Left ventricle myocardium inferior (tissue), 1 donor: Measurements from ENCODE around the gene CCDC33. TPM values are rescaled to one million over a fixed set of nuclear protein-coding genes. Genes with fewer than 3 reads are reported as not detected.

ENCODE experiments used
- DNase-seq: peaks from one replicate; pipeline ENCODE4 v3.0.0-alpha.2; 2020
- H3K27ac ChIP-seq: fragments of 200-600 bp; replicated peaks from 2 replicates; pipeline ENCODE4 v1.8.0; 2021
- H3K27me3 ChIP-seq: fragments of 200-600 bp; 2 replicates; pipeline ENCODE4 v1.8.0; 2021; ENCODE audit warnings: low read depth
- H3K36me3 ChIP-seq: fragments of 200-600 bp; 2 replicates; pipeline ENCODE4 v1.8.0; 2021
- H3K4me1 ChIP-seq: fragments of 200-600 bp; 2 replicates; pipeline ENCODE4 v1.8.0; 2021
- H3K4me3 ChIP-seq: fragments of 200-600 bp; 2 replicates; pipeline ENCODE4 v1.8.0; 2021; ENCODE audit warnings: mild to moderate bottlenecking, moderate library complexity
- H3K9me3 ChIP-seq: fragments of 200-600 bp; replicated peaks from 2 replicates; pipeline ENCODE4 v1.8.0; 2021
- intact Hi-C: fragments of 100-400 bp; cut with micrococcal nuclease; formaldehyde crosslinking; loops from one replicate; pipeline ENCODE4 v1.11.0; 2022
- total RNA-seq: library from RNA; stranded (reverse); fragmentation: NEBNext Ultra II Directional; extraction: Animal tissue kit (Norgen Biotek cat#: 25700); gene quantifications from one replicate; pipeline ENCODE4 v1.2.1, GENCODE V29; 2021
- TF ChIP-seq, protein P1 (sequence below): fragments of 200-600 bp; IDR thresholded peaks from 2 replicates; pipeline ENCODE4 v1.8.0; 2021; ENCODE audit warnings: antibody characterized with exemption, mild to moderate bottlenecking, borderline replicate concordance
- donor health status: DM: no; HTN: yes; CAD: no; lungs with severe emphysema.

Gene CCDC33
- total RNA-seq, 1 donor from 2014 or later: 0.11 TPM

DNA sequence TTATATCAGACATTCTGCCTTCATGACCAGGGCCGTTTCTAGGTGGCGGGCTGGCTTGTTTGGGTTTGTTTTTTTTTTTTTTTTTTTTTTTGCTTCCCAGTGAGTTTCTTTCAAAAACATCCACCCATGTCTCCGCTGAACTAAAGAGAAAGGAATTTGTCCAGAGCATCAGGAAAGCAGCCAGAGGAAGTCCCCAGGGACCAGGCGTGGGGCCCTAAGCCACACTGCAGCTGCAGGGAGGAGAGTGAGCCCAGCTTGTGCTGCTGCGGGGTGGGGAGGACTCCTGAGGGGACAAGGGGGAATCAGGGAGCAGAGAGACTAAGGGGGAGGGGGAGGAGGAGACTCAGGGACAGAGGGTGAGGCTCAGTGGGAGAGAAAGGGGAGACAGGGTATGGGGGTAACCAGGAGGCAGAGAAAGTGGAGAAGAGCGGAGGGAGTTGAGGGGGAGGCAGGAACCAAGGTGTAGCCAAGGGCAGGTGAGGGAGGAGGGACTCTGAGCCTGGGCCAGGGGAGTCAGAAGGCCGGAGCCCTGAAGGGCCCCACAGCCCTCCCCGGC lies 81.8 kb downstream of the CCDC33 start:
- Histone ChIP-seq H3K36me3 (no peaks in the 10 kb centered on the region), H3K4me1 (peaks cover 61% of the 10 kb centered on the region), H3K4me3 (peak overlapping the region; percentile 27), H3K27ac (peak overlapping the region; percentile 86), H3K27me3 (peaks cover 4% of the 10 kb centered on the region), H3K9me3 (no peaks in the 10 kb centered on the region)
- TF ChIP-seq, protein P1, sequence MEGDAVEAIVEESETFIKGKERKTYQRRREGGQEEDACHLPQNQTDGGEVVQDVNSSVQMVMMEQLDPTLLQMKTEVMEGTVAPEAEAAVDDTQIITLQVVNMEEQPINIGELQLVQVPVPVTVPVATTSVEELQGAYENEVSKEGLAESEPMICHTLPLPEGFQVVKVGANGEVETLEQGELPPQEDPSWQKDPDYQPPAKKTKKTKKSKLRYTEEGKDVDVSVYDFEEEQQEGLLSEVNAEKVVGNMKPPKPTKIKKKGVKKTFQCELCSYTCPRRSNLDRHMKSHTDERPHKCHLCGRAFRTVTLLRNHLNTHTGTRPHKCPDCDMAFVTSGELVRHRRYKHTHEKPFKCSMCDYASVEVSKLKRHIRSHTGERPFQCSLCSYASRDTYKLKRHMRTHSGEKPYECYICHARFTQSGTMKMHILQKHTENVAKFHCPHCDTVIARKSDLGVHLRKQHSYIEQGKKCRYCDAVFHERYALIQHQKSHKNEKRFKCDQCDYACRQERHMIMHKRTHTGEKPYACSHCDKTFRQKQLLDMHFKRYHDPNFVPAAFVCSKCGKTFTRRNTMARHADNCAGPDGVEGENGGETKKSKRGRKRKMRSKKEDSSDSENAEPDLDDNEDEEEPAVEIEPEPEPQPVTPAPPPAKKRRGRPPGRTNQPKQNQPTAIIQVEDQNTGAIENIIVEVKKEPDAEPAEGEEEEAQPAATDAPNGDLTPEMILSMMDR: no peak
- DNase-seq: peak; percentile 92
- intact Hi-C loops: no loop called here

DNA sequence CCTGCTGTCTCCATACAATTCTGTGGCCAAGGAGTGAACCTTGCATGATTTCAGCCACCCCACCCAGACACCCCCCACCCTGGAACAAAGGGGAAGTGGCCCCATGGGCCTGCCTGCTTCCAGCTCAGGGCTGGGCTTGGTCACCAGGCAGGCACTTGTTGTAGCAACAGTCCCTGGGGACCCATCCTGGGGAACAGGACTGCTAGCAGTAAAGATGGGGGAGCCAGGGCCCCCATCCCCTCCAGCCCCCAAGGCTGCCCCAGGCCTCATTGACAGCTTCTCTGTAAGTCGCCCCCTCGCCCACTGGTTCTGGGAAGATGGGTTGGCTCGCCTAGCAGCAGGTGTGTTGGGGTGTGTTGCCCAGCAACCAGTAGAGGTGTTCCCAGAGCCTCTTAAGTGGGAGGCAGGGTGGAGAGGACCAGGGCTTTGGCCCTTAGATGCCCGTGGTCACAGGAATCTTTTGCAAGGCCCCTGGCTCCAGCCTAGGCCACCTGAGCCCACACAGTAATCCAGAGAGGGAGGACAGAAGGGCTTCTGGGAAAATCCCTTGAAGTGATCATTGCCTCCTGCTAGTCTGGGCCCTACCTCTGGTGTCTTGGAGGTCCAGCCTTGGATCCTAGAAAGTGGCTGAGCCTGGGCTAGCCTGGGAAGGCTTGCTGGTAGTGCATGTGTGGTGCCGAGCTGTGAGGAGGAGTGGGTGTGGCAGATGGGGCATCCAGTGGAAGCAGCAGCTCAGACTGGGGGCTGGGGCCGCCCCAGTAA lies 82.4 kb downstream of the CCDC33 start:
- H3K9me3 ChIP-seq: no peaks in the 10 kb centered on the region
- TF ChIP-seq, protein P1: no peak
- intact Hi-C loops: no loop called here
- peaks cover 4% of the 10 kb centered on the region for H3K27me3 ChIP-seq
- peaks cover 61% of the 10 kb centered on the region for H3K4me1 ChIP-seq
- H3K4me3 ChIP-seq: peak overlapping the region; percentile 27
- peak; percentile 54 for DNase-seq
- H3K36me3 ChIP-seq: no peaks in the 10 kb centered on the region
- H3K27ac ChIP-seq: peak overlapping the region; percentile 86

DNA sequence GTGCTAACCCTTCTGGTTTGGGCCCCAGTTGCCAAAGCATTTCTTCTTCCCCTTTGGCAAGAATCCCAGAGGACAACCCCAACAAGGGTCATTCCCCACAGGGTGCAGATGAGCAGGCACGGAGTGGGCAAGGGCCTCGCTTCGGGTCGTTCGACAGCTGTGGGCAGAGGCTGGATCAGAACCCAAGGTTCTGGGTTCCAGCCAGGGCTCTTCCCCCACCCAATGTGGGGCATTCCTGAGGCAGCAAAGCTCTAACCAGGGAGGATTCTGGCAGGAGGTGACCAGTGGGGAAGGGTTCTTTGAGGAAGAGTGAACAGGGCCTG lies 83.0 kb downstream of the CCDC33 start:
- intact Hi-C loops: no loop called here
- Histone ChIP-seq H3K36me3 (no peaks in the 10 kb centered on the region), H3K27ac (peak overlapping the region; percentile 86), H3K27me3 (peaks cover 3% of the 10 kb centered on the region), H3K9me3 (no peaks in the 10 kb centered on the region), H3K4me1 (peaks cover 61% of the 10 kb centered on the region), H3K4me3 (no peak overlapping the region)
- DNase-seq: no peak
- TF ChIP-seq, protein P1: no peak

DNA sequence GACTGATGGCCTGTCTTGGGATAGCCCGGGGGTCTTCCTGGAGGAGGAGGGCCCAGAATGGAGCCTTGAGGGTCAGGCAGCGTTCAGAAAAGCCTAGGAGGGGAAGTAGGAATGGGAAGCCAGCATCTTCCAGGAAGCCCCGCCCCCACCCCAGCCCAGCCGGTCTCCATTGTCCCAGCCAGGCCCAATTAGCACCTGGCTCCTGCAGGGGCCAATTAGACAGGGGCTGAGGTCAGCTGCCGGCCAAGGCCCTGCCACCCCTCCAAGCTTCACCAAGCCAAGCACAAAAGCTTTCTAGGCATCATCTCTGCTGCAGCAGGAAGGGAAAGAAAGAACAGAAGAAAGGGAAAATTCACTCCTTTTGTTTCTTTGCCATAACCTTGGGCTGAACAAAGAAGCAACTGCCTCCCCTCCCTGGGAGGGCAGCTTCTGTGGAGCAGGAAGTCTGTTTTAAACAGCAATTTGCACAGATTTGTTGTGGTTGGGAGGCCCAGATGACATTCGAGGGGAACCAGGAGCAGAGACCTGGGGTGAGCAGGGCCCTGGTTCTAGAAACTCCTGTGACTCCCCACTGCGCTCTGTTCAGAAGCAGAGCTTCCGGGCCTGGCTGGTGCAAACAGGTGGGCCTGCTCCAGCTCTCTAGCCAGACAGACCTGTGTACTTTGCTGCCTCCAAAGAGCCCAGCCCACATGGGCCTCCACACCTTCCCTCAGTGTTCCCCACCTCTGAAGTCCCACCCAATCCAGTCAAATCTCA lies 83.6 kb downstream of the CCDC33 start:
- peaks cover 56% of the 10 kb centered on the region for H3K4me1 ChIP-seq
- DNase-seq: peak; percentile 48
- no peaks in the 10 kb centered on the region for H3K9me3 ChIP-seq
- peak overlapping the region; percentile 86 for H3K27ac ChIP-seq
- intact Hi-C loops: loop anchor here (5.0 kb wide), 1 partner anchor 192 kb away; no protein-coding TSS in a partner anchor
- H3K4me3 ChIP-seq: no peak overlapping the region
- no peaks in the 10 kb centered on the region for H3K36me3 ChIP-seq
- TF ChIP-seq, protein P1: no peak
- H3K27me3 ChIP-seq: no peaks in the 10 kb centered on the region

DNA sequence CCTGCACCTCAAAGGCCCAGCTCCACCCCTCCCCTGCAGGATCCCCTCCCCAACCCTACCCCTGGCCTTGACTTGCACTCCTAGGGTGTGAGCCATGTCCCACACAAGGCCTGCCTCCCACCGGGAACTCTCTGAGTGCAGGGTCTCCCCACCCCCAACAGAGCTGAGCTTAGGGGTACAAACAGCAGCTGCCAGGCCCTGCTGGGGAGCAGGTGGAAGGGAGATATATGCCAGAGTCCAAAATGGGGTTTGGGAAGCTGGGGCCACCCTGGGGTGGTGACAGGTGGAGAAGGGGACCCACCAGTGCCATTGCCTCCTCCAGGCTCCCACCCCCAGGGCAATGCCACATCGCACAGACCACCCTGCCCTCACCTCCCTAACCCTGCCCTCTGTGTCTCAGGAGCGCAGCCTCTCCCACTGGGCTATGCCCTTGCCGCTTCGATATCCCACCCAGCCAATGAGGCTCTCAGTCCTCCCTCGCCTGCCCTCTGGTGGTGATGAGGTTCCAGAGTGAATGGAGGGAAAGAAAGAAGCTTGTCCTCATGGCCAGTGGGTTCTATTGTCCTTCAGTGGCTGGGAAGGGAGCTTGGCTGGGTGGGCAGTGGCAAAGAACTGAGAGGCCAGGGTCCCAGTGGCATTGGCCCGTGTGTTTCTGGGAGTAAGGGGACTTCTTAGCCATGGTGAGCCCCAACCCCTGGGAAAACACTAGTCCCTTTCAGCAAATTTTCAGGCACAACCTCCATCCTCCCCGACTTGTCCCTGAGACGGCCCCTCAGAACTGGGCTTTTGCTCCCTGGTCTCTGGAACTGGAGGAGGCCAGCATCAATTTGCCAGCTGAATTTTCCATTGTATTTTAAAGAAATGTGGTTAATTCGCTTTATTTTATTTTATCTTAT lies 84.5 kb downstream of the CCDC33 start:
- Histone ChIP-seq H3K9me3 (no peaks in the 10 kb centered on the region), H3K4me1 (peaks cover 48% of the 10 kb centered on the region), H3K4me3 (no peak overlapping the region), H3K36me3 (no peaks in the 10 kb centered on the region), H3K27me3 (no peaks in the 10 kb centered on the region), H3K27ac (peak overlapping the region; percentile 86)
- TF ChIP-seq, protein P1: peak; percentile 72
- intact Hi-C loops: loop anchor here (5.0 kb wide), 1 partner anchor 193 kb away; no protein-coding TSS in a partner anchor
- DNase-seq: peak; percentile 61
